Activated gamma-delta T cell treated with anti-CD3 and anti-CD28 coated beads, Interleukin-2, amount 50 U/mL, for 16 hours (primary cell): Measurements from ENCODE around the gene CLDN7.
A peak's percentile ranks its signal among the peaks of the same experiment; 100 is the strongest.

Experiments
- DNase-seq: peaks from one replicate; pipeline ENCODE4 v3.0.0-alpha.2; 2020; ENCODE audit warnings: low read depth

CLDN7 gene

GRCh38 chr17:7285679-7286078 is 23.4 kb upstream of the CLDN7 start:
- DNase-seq, result no peak

DNA sequence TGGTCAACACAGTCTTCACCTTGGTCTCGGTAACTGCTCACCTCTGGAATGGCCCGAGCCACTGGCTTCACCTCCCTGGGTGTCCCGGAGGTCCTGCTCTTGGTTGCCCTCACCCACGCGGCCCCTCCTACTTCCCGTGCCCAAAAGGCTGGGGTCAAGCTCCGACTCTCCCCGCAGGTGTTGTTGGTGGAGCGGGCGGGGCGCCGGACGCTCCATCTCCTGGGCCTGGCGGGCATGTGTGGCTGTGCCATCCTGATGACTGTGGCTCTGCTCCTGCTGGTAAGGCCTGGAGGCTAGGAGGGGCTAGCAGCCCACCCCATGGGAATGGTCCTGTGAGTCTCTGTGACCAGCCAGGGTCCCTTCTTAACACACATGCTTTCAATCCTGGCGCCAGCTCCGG is 22.6 kb upstream of the CLDN7 start:
- DNase-seq, result no peak

- DNase-seq, result no peak
These were observed 21.4 kb upstream of the CLDN7 start for GRCh38 chr17:7283471-7284216.

DNA sequence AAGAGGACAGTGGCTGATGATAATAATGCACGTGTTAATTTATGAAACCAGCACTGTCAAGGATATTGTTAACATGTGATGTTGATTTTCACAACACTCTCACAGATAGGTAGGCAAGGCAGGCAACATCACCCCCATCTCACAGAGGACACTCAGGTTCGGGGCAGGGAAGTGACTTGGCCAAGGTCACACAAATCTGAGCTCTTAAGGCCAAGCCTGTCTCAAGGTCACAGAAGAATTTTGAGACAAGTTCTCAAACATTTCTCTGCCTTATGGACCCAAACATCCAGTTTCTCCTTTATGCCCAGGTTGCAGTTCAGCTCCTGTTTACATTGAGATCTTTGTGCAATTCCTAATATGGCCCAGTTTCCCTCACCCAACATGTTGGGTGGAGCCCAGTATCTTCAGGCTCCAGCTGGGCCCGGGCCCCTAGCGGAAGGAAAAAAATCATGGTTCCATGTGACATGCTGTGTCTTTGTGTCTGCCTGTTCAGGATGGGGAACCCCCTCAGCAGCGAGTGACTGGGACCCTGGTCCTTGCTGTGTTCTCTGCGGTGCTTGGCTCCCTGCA is 20.6 kb upstream of the CLDN7 start:
- no peak for DNase-seq

GRCh38 chr17:7281953-7282751 is 19.9 kb upstream of the CLDN7 start:
- no peak for DNase-seq

- DNase-seq, result peak; percentile 65
These were observed 19.0 kb upstream of the CLDN7 start, which contains the start of gene SLC2A4 for GRCh38 chr17:7281074-7281952. TSS of gene SLC2A4 (plus strand) at chr17:7281718. CDS start at chr17:7281935, 217 bp downstream.

DNA sequence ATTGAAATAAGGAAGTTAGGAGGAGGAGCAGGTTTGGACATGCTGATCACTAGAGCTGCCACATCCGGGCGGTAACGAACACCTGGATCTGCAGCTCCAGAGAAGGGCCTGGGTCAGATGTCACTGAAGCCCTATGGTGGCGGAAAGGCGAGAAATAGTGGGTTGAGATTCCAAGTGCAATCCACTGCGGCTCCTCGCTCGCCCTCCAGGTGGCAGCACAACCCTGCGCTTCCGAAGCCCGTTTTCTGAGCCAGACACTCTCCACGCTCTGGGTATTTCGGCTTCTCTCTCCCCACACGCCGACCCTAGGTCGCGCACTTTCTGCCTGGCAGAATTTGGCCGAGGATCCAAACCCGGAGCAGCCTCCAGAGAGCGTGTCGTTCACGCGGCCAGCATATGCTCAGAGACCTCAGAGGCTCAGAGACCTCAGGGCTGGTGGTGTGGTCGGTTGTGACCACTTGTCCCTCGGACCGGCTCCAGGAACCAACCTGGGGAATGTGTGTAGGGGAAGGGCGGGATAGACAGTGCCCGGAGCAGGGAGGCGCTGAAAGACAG is 18.3 kb upstream of the CLDN7 start:
- DNase-seq, result peak; percentile 78

- DNase-seq, result no peak
These were observed 17.2 kb upstream of the CLDN7 start for GRCh38 chr17:7279448-7279847.

GRCh38 chr17:7266784-7267183 is 4.5 kb upstream of the CLDN7 start:
- DNase-seq, result no peak

DNA sequence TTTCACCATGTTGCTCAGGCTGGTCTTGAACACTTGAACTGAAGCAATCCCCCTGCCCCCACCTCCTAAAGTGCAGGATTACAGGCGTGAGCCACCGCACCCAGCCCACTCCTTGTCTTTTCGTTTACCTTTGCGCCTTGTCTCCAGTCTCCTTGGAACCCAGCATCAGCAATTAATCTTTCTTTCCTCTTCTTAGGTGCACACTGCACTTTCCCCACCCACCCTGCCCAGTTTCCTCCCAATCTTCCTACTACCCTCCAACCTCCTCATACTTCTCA is 1.5 kb upstream of the CLDN7 start:
- DNase-seq, result no peak

GRCh38 chr17:7262935-7263800 is 890 bp upstream of the CLDN7 start:
- no peak for DNase-seq

GRCh38 chr17:7261379-7262191 is 693 bp downstream of the CLDN7 start:
- no peak for DNase-seq

GRCh38 chr17:7260651-7261378 is 1.5 kb downstream of the CLDN7 start:
- DNase-seq, result no peak

- DNase-seq, result no peak
These were observed 2.1 kb downstream of the CLDN7 start for GRCh38 chr17:7260151-7260550.

DNA sequence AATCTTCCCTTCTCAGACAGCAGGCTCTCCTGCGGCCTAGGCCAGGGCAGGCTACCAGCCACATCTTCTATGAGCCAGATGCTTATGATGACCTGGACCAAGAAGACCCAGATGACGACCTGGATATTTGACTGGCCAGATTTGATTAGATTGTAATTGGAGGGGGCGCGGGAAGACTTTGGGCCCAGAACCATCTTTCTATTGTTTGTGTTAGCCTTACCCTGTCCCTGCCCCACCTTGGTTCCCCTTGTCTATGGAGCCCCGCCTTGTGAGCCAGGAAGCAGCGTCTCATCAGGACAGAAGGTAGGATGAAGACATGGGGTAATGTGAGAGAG is 2.8 kb downstream of the CLDN7 start:
- no peak for DNase-seq

GRCh38 chr17:7258731-7259554 is 3.3 kb downstream of the CLDN7 start:
- no peak for DNase-seq

DNA sequence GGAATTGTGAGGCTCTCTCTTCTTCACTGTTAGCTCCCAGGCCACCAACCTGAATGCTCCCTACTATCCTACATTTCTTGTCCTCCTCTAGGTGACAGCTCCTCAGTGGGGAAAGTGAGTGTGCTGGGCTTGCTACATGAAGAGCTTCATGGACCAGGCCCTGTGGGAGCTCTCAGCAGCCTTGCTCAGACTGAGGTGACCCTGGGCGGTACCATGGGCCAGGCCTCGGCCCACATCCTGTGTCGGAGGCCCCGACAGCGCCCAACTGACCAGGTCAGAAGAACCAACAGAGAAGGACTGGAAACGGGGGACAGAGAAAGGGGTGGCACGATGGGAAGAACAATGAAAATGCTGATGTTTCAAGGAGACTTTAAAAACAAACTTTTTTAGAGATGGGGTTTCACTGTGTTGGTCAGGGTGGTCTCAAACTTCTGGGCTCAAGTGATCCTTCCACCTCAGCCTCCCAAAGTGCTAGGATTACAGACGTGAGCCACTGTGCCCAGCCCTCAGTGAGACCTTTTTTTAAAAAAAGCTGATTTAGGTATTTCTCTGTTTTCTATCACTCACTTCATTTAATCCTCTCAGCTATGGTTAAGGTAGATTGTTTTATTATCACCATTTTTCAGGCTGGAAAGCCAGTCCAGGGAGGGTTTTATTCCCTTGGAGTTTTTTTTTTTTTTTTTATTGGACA is 5.4 kb downstream of the CLDN7 start:
- DNase-seq, result no peak

GRCh38 chr17:7254511-7254910 is 7.8 kb downstream of the CLDN7 start:
- DNase-seq, result no peak
